GM15510 (cell line): ENCODE results near the gene RAP2A.

Source experiments
- POLR2A ChIP-seq: IDR thresholded peaks from 3 replicates; pipeline ENCODE4 v1.6.1; 2011; ENCODE audit warnings: borderline replicate concordance; ENCODE audit not compliant: insufficient read length; ENCODE audit errors: extremely low read depth

Gene RAP2A

GRCh38 chr13:97459215-97459777 is 25.3 kb downstream of the RAP2A start:
- no peak for TF ChIP-seq POLR2A

- TF ChIP-seq POLR2A, result no peak
These were observed 26.2 kb downstream of the RAP2A start for GRCh38 chr13:97460004-97460775.

- TF ChIP-seq POLR2A, result no peak
These were observed 26.9 kb downstream of the RAP2A start for GRCh38 chr13:97460853-97461252.

- no peak for TF ChIP-seq POLR2A
These were observed 30.6 kb downstream of the RAP2A start for GRCh38 chr13:97464561-97464960.

- TF ChIP-seq POLR2A, result no peak
These were observed 32.8 kb downstream of the RAP2A start for GRCh38 chr13:97466722-97467121.

GRCh38 chr13:97468331-97468730 is 34.4 kb downstream of the RAP2A start:
- TF ChIP-seq POLR2A, result no peak

GRCh38 chr13:97471711-97472110 is 37.7 kb downstream of the RAP2A start:
- TF ChIP-seq POLR2A, result no peak

GRCh38 chr13:97474349-97474980 is 40.5 kb downstream of the RAP2A start:
- TF ChIP-seq POLR2A, result no peak

- TF ChIP-seq POLR2A, result no peak
These were observed 41.0 kb downstream of the RAP2A start for GRCh38 chr13:97475011-97475410.

- no peak for TF ChIP-seq POLR2A
These were observed 43.9 kb downstream of the RAP2A start for GRCh38 chr13:97477844-97478243.

- no peak for TF ChIP-seq POLR2A
These were observed 44.3 kb downstream of the RAP2A start for GRCh38 chr13:97478247-97478646.

- TF ChIP-seq POLR2A, result no peak
These were observed 49.5 kb downstream of the RAP2A start for GRCh38 chr13:97483465-97483864.

GRCh38 chr13:97484301-97484700 is 50.3 kb downstream of the RAP2A start:
- TF ChIP-seq POLR2A, result no peak

GRCh38 chr13:97485320-97485719 is 51.4 kb downstream of the RAP2A start:
- no peak for TF ChIP-seq POLR2A

GRCh38 chr13:97490702-97491307 is 56.8 kb downstream of the RAP2A start:
- TF ChIP-seq POLR2A, result no peak
